ENCODE results near the gene INTS1.

DNA sequence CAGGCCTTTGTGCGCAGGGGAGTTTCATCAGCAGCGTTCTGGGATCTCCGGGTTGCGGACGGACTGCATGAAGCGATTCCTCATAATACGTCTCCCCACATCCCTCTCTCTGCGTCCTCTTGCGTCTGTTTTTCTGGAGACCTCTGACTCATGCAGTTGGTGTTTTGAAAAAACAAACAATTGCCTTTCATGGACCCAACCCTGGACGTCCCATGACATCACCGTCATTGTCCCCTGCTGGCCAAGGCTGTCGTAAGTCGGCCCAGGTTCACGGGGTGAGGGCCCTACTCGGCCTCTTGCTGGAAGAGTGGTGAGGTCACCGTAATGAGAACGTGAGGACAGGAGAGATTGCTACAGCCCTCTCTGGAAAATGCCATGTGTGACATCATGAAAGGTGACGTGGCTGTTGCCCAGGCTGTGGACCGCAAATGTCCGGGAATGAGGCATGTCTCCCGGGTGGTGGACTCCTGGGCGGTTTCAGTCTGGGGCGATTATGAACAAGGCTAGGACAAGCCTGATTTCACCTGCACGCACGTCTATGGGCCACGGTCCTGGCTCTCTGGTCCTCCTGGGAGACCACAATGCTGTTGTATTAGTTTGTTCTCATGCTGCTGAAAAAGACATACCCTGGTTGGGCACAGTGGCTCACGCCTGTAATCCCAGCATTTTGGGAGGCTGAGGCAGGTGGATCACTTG, 16.5 kb upstream of the INTS1 start:
- TF ChIP-seq HDGF (IDR thresholded peaks at IDR 0.05) (no peak), NFIC (IDR thresholded peaks at IDR 0.05; ENCODE audit: low read depth, low read length) (no peak), ZZZ3 (IDR thresholded peaks at IDR 0.05; ENCODE audit: control insufficient read depth, insufficient read length, low read depth) (no peak), TAF1 (IDR thresholded peaks at IDR 0.05; ENCODE audit: borderline replicate concordance, low read depth, low read length) (no peak), HDAC2 (IDR thresholded peaks at IDR 0.05) (no peak), SPI1 (IDR thresholded peaks at IDR 0.05; ENCODE audit: borderline replicate concordance, insufficient read depth, low read depth, low read length) (no peak), EGR1 (IDR thresholded peaks at IDR 0.05; ENCODE audit: borderline replicate concordance in 1 of 2, low read depth in 2 of 2, low read length in 2 of 2) (no peak), FOXK2 (IDR thresholded peaks at IDR 0.05) (no peak), POLR2AphosphoS5 (IDR thresholded peaks at IDR 0.05; ENCODE audit: low read length) (no peak), RAD21 (IDR thresholded peaks at IDR 0.05; ENCODE audit: insufficient read depth, low read depth, low read length) (no peak), SIX5 (IDR thresholded peaks at IDR 0.05; ENCODE audit: low read depth, low read length, severe bottlenecking) (no peak), CBX5 (IDR thresholded peaks at IDR 0.05; ENCODE audit: low read depth) (no peak)
- TF ChIP-seq, protein P1, sequence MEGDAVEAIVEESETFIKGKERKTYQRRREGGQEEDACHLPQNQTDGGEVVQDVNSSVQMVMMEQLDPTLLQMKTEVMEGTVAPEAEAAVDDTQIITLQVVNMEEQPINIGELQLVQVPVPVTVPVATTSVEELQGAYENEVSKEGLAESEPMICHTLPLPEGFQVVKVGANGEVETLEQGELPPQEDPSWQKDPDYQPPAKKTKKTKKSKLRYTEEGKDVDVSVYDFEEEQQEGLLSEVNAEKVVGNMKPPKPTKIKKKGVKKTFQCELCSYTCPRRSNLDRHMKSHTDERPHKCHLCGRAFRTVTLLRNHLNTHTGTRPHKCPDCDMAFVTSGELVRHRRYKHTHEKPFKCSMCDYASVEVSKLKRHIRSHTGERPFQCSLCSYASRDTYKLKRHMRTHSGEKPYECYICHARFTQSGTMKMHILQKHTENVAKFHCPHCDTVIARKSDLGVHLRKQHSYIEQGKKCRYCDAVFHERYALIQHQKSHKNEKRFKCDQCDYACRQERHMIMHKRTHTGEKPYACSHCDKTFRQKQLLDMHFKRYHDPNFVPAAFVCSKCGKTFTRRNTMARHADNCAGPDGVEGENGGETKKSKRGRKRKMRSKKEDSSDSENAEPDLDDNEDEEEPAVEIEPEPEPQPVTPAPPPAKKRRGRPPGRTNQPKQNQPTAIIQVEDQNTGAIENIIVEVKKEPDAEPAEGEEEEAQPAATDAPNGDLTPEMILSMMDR (IDR thresholded peaks at IDR 0.05 in 2 of 3, conservative IDR thresholded peaks at IDR 0.05 in 1 of 3; ENCODE audit: control insufficient read depth in 2 of 3, extremely low read depth in 1 of 3, insufficient read depth in 1 of 3, low read depth in 3 of 3, low read length in 3 of 3): no peak
- TF ChIP-seq, protein P2, sequence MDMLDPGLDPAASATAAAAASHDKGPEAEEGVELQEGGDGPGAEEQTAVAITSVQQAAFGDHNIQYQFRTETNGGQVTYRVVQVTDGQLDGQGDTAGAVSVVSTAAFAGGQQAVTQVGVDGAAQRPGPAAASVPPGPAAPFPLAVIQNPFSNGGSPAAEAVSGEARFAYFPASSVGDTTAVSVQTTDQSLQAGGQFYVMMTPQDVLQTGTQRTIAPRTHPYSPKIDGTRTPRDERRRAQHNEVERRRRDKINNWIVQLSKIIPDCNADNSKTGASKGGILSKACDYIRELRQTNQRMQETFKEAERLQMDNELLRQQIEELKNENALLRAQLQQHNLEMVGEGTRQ (IDR thresholded peaks at IDR 0.05; ENCODE audit: borderline replicate concordance, low read depth, low read length): no peak

Data from GM12878 (cell line).